Stimulated activated memory B cell treated with anti-CD40 and anti-IgM and Interleukin-4, amounts not matched to agents 10 μg/mL and 1 μg/mL and 100 μg/mL, for 72 hours (primary cell): ENCODE measurements around the gene DNAJC9.

Source experiments
- ATAC-seq: fragments of 150-1000 bp; cut with Tn5 transposase; 2 replicates; pipeline ENCODE4 v1.10.0; 2021
- H3K27ac Mint-ChIP-seq: one replicate; pipeline ENCODE4 v1.8.0; 2022; ENCODE audit warnings: mild to moderate bottlenecking, mixed read lengths
- H3K27me3 Mint-ChIP-seq: one replicate; pipeline ENCODE4 v1.8.0; 2022; ENCODE audit warnings: mixed read lengths
- H3K36me3 Mint-ChIP-seq: one replicate; pipeline ENCODE4 v1.8.0; 2022; ENCODE audit warnings: mixed read lengths
- H3K4me1 Mint-ChIP-seq: one replicate; pipeline ENCODE4 v1.8.0; 2022; ENCODE audit warnings: mixed read lengths
- H3K4me3 Mint-ChIP-seq: one replicate; pipeline ENCODE4 v1.8.0; 2022; ENCODE audit warnings: mild to moderate bottlenecking, moderate library complexity, mixed read lengths
- H3K9me3 Mint-ChIP-seq: one replicate; pipeline ENCODE4 v1.8.0; 2022; ENCODE audit warnings: mixed read lengths

The DNAJC9 gene

GRCh38 chr10:73219384-73219783 lies 27.7 kb downstream of the DNAJC9 start:
- no peak overlapping the region for H3K27ac Mint-ChIP-seq
- no peak overlapping the region for H3K4me3 Mint-ChIP-seq
- no peak for ATAC-seq
- H3K4me1 Mint-ChIP-seq, result no peaks in the 10 kb centered on the region
- peaks cover 51% of the 10 kb centered on the region for H3K36me3 Mint-ChIP-seq
- H3K9me3 Mint-ChIP-seq, result peaks cover 5% of the 10 kb centered on the region
- H3K27me3 Mint-ChIP-seq, result no peaks in the 10 kb centered on the region

- H3K4me3 Mint-ChIP-seq, result no peak overlapping the region
- peaks cover 5% of the 10 kb centered on the region for H3K9me3 Mint-ChIP-seq
- no peak overlapping the region for H3K27ac Mint-ChIP-seq
- H3K36me3 Mint-ChIP-seq, result peaks cover 58% of the 10 kb centered on the region
- no peaks in the 10 kb centered on the region for H3K4me1 Mint-ChIP-seq
- no peaks in the 10 kb centered on the region for H3K27me3 Mint-ChIP-seq
- ATAC-seq, result no peak
These were observed 28.4 kb downstream of the DNAJC9 start for GRCh38 chr10:73218431-73219191.

- H3K36me3 Mint-ChIP-seq, result peaks cover 67% of the 10 kb centered on the region
These were observed 29.4 kb downstream of the DNAJC9 start for GRCh38 chr10:73217628-73218027.

GRCh38 chr10:73215749-73216148 lies 31.3 kb downstream of the DNAJC9 start:
- no peak overlapping the region for H3K27ac Mint-ChIP-seq
- peaks cover 5% of the 10 kb centered on the region for H3K9me3 Mint-ChIP-seq
- H3K27me3 Mint-ChIP-seq, result no peaks in the 10 kb centered on the region
- H3K4me3 Mint-ChIP-seq, result no peak overlapping the region
- ATAC-seq, result no peak
- no peaks in the 10 kb centered on the region for H3K4me1 Mint-ChIP-seq
- H3K36me3 Mint-ChIP-seq, result peaks cover 57% of the 10 kb centered on the region

More at GRCh38 chr10:73217628-73218027, 29.4 kb downstream of the DNAJC9 start:
- H3K27me3 Mint-ChIP-seq, result no peaks in the 10 kb centered on the region
- ATAC-seq, result no peak
- H3K4me1 Mint-ChIP-seq, result no peaks in the 10 kb centered on the region
- peaks cover 5% of the 10 kb centered on the region for H3K9me3 Mint-ChIP-seq
- H3K27ac Mint-ChIP-seq, result no peak overlapping the region
- no peak overlapping the region for H3K4me3 Mint-ChIP-seq

- ATAC-seq, result no peak
- H3K27me3 Mint-ChIP-seq, result no peaks in the 10 kb centered on the region
- H3K4me3 Mint-ChIP-seq, result no peak overlapping the region
- H3K36me3 Mint-ChIP-seq, result peaks cover 44% of the 10 kb centered on the region
- no peaks in the 10 kb centered on the region for H3K4me1 Mint-ChIP-seq
- H3K27ac Mint-ChIP-seq, result no peak overlapping the region
- H3K9me3 Mint-ChIP-seq, result peaks cover 5% of the 10 kb centered on the region
These were observed 35.8 kb downstream of the DNAJC9 start for GRCh38 chr10:73211106-73211811.

- Mint-ChIP-seq H3K36me3 (peaks cover 44% of the 10 kb centered on the region), H3K4me1 (no peaks in the 10 kb centered on the region), H3K27me3 (no peaks in the 10 kb centered on the region), H3K4me3 (no peak overlapping the region), H3K9me3 (peaks cover 6% of the 10 kb centered on the region), H3K27ac (no peak overlapping the region)
- no peak for ATAC-seq
These were observed 36.5 kb downstream of the DNAJC9 start for GRCh38 chr10:73210395-73211105.

GRCh38 chr10:73209705-73210104 lies 37.4 kb downstream of the DNAJC9 start:
- Mint-ChIP-seq H3K27me3 (no peaks in the 10 kb centered on the region), H3K9me3 (peaks cover 6% of the 10 kb centered on the region), H3K4me1 (no peaks in the 10 kb centered on the region), H3K27ac (no peak overlapping the region), H3K36me3 (peaks cover 37% of the 10 kb centered on the region), H3K4me3 (no peak overlapping the region)
- ATAC-seq, result no peak

GRCh38 chr10:73207883-73208282 lies 39.2 kb downstream of the DNAJC9 start:
- Mint-ChIP-seq H3K27me3 (no peaks in the 10 kb centered on the region), H3K27ac (no peak overlapping the region), H3K36me3 (peaks cover 23% of the 10 kb centered on the region), H3K4me1 (no peaks in the 10 kb centered on the region), H3K9me3 (peaks cover 6% of the 10 kb centered on the region), H3K4me3 (no peak overlapping the region)
- no peak for ATAC-seq

GRCh38 chr10:73206385-73206784 lies 40.7 kb downstream of the DNAJC9 start:
- H3K4me1 Mint-ChIP-seq, result no peaks in the 10 kb centered on the region
- H3K4me3 Mint-ChIP-seq, result no peak overlapping the region
- H3K36me3 Mint-ChIP-seq, result peaks cover 23% of the 10 kb centered on the region
- H3K9me3 Mint-ChIP-seq, result peaks cover 6% of the 10 kb centered on the region
- H3K27ac Mint-ChIP-seq, result no peak overlapping the region
- no peak for ATAC-seq
- no peaks in the 10 kb centered on the region for H3K27me3 Mint-ChIP-seq

- Mint-ChIP-seq H3K27me3 (no peaks in the 10 kb centered on the region), H3K36me3 (peaks cover 26% of the 10 kb centered on the region), H3K4me1 (no peaks in the 10 kb centered on the region), H3K27ac (no peak overlapping the region), H3K4me3 (no peak overlapping the region), H3K9me3 (peaks cover 6% of the 10 kb centered on the region)
- ATAC-seq, result no peak
These were observed 41.2 kb downstream of the DNAJC9 start for GRCh38 chr10:73205890-73206289.

- no peak overlapping the region for H3K4me3 Mint-ChIP-seq
- peaks cover 34% of the 10 kb centered on the region for H3K36me3 Mint-ChIP-seq
- H3K27me3 Mint-ChIP-seq, result no peaks in the 10 kb centered on the region
- H3K9me3 Mint-ChIP-seq, result peaks cover 6% of the 10 kb centered on the region
- H3K27ac Mint-ChIP-seq, result no peak overlapping the region
- no peak for ATAC-seq
- no peaks in the 10 kb centered on the region for H3K4me1 Mint-ChIP-seq
These were observed 42.0 kb downstream of the DNAJC9 start for GRCh38 chr10:73205081-73205480.
